CD4-positive, alpha-beta T cell (primary cell): ENCODE measurements around the gene FAM25A. TPM values are rescaled to one million over a fixed set of nuclear protein-coding genes. Genes with fewer than 3 reads are reported as not detected.
"Not testable (repeated sequence)": the region's sequence is repeated elsewhere in the genome, so short reads cannot be mapped to it uniquely, and the experiment has no call there.

ENCODE experiments used
- ATAC-seq: fragments of 200-7000 bp; cut with Tn5 transposase; one replicate; pipeline ENCODE4 v1.10.0; 2022; ENCODE audit warnings: mild to moderate bottlenecking; ENCODE audit not compliant: poor library complexity
- CTCF ChIA-PET: fragments of 350-600 bp; sonication (Branson Sonifier 250); formaldehyde crosslinking; loops from one replicate; lab custom pipeline; 2021; ENCODE audit warnings: antibody characterized with exemption, inconsistent platforms; lab: Charles Lee
- POLR2A ChIA-PET: fragments of 350-600 bp; sonication (Branson Sonifier 250); formaldehyde crosslinking; loops from one replicate; lab custom pipeline; 2021; ENCODE audit warnings: antibody characterized with exemption, inconsistent platforms; lab: Charles Lee
- DNase-seq, 14 experiments: peaks; one replicate each; pipeline ENCODE4 v3.0.0-alpha.2; 2013 to 2020; ENCODE audit warnings: mixed read lengths in 2 of 14
- H3K27ac ChIP-seq, 2 donors: one replicate each; pipeline versions ENCODE4 v1.5.1 to v1.7.0; 2013; ENCODE audit warnings: low read length in 2 of 2, low read depth in 1 of 2, mild to moderate bottlenecking in 1 of 2
- H3K27me3 ChIP-seq, 2 experiments: 1 replicate in 1 of 2; 2 replicates in 1 of 2; pipeline versions ENCODE4 v1.6.1 to v1.7.0; 2013; ENCODE audit warnings: low read length in 2 of 2, control low read depth in 1 of 2, mild to moderate bottlenecking in 1 of 2, moderate library complexity in 1 of 2; ENCODE audit not compliant: insufficient read depth in 2 of 2, control insufficient read depth in 1 of 2
- H3K36me3 ChIP-seq: one replicate; pipeline ENCODE4 v1.6.1; 2013; ENCODE audit warnings: low read length, control low read depth; ENCODE audit not compliant: insufficient read depth
- H3K4me1 ChIP-seq: one replicate; pipeline ENCODE4 v1.6.1; 2013; ENCODE audit warnings: low read length, control low read depth; ENCODE audit not compliant: insufficient read depth
- H3K4me3 ChIP-seq: one replicate; pipeline ENCODE4 v1.5.1; 2013; ENCODE audit warnings: mild to moderate bottlenecking, low read length, moderate library complexity
- H3K9me3 ChIP-seq, 2 experiments: 1 replicate in 1 of 2; 2 replicates in 1 of 2; pipeline versions ENCODE4 v1.6.1 to v1.7.0; 2013; ENCODE audit warnings: low read length in 2 of 2, mild to moderate bottlenecking in 2 of 2, control low read depth in 1 of 2, moderate library complexity in 1 of 2; ENCODE audit not compliant: control insufficient read depth in 1 of 2, insufficient read depth in 1 of 2
- H3K27ac Mint-ChIP-seq: one replicate; pipeline ENCODE4 v1.8.0; 2020; ENCODE audit warnings: mixed read lengths
- H3K27me3 Mint-ChIP-seq: one replicate; pipeline ENCODE4 v1.8.0; 2021; ENCODE audit warnings: mixed read lengths
- H3K36me3 Mint-ChIP-seq: one replicate; pipeline ENCODE4 v1.8.0; 2021; ENCODE audit warnings: low read depth, mixed read lengths
- H3K4me1 Mint-ChIP-seq: one replicate; pipeline ENCODE4 v1.8.0; 2021; ENCODE audit warnings: low read depth, mixed read lengths
- H3K4me3 Mint-ChIP-seq: one replicate; pipeline ENCODE4 v1.8.0; 2020; ENCODE audit warnings: mild to moderate bottlenecking, mixed read lengths
- H3K9me3 Mint-ChIP-seq: one replicate; pipeline ENCODE4 v1.8.0; 2020; ENCODE audit warnings: mixed read lengths
- intact Hi-C, 2 experiments: fragments of 100-400 bp; cut with DNase I in 1 of 2; cut with micrococcal nuclease in 1 of 2; formaldehyde crosslinking; loops; one replicate each; pipeline versions ENCODE4 v1.15.1 to v1.9.0; 2023 to 2025; cut with DNase I, micrococcal nuclease
- total RNA-seq, 174 experiments: library from RNA in 2 of 174; stranded (reverse) in 2 of 174; gene quantifications; one replicate each; pipeline ENCODE4 v1.2.3 and lab custom pipeline; 2021 to 2026

Gene FAM25A
- total RNA-seq, 2 experiments from 2014 or later = not detected

GRCh38 chr10:87014986-87015716 lies 4.9 kb upstream of the FAM25A start:
- CTCF ChIA-PET, H3K36me3 Mint-ChIP-seq, DNase-seq, H3K27me3 Mint-ChIP-seq, H3K4me1 ChIP-seq, H3K27ac Mint-ChIP-seq, POLR2A ChIA-PET, H3K36me3 ChIP-seq, H3K4me3 Mint-ChIP-seq, H3K9me3 ChIP-seq, H3K9me3 Mint-ChIP-seq, ATAC-seq, H3K4me3 ChIP-seq, H3K27ac ChIP-seq, H3K4me1 Mint-ChIP-seq, H3K27me3 ChIP-seq, intact Hi-C loops: not testable (repeated sequence)

DNA sequence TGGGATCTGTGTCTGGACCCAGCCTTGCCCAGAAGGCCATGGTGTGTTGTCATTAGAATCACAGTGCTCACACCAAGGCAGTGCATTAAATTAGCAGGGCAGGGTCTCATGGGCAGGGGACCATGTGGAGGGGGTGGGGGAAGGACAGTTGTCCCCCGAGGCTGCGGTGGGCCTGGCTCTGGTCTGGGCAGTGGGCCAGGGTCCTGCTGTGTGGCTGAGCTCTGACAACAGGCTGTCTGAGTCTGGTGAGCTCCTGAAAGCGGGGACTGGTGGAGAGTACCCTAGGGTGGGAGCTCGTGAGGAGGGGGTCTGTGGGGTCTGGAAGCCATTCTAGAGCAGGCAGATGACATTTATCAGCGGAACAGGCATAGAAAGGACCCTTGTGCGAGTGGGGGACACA lies 2.0 kb upstream of the FAM25A start:
- ATAC-seq, H3K36me3 Mint-ChIP-seq, H3K4me1 Mint-ChIP-seq, H3K9me3 ChIP-seq, H3K27me3 Mint-ChIP-seq, CTCF ChIA-PET, H3K9me3 Mint-ChIP-seq, H3K4me3 ChIP-seq, DNase-seq, intact Hi-C loops, POLR2A ChIA-PET, H3K27me3 ChIP-seq, H3K27ac ChIP-seq, H3K36me3 ChIP-seq, H3K4me1 ChIP-seq, H3K27ac Mint-ChIP-seq, H3K4me3 Mint-ChIP-seq: not testable (repeated sequence)

DNA sequence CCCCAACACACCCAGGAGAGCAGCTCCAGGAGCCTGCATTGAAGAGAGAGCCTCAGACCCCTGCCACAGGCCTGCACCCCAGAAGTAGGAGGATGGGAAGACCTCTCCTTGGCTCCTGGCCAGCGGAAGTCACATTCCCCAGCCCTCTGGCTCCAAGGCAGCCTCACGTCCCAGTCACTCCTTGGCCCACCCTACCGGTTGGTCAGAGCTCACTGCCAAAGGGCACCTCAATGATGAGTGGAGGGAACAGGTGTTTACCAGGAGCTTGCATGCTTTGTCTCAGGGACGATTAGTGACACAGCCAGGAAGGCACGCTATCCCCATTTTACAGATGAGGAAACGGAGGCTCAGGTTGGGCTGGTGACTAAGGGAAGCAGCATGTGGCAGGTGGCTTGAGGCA lies 1.0 kb upstream of the FAM25A start:
- H3K4me1 ChIP-seq, H3K27ac Mint-ChIP-seq, H3K4me3 Mint-ChIP-seq, POLR2A ChIA-PET, ATAC-seq, H3K9me3 ChIP-seq, H3K27ac ChIP-seq, intact Hi-C loops, H3K9me3 Mint-ChIP-seq, CTCF ChIA-PET, H3K4me3 ChIP-seq, H3K4me1 Mint-ChIP-seq, DNase-seq, H3K27me3 Mint-ChIP-seq, H3K36me3 Mint-ChIP-seq, H3K27me3 ChIP-seq, H3K36me3 ChIP-seq: not testable (repeated sequence)

- H3K36me3 ChIP-seq, H3K9me3 Mint-ChIP-seq, H3K4me1 ChIP-seq, H3K4me1 Mint-ChIP-seq, H3K27me3 ChIP-seq, H3K27ac ChIP-seq, H3K4me3 ChIP-seq, H3K27ac Mint-ChIP-seq, POLR2A ChIA-PET, H3K9me3 ChIP-seq, H3K4me3 Mint-ChIP-seq, H3K27me3 Mint-ChIP-seq, intact Hi-C loops, CTCF ChIA-PET, DNase-seq, ATAC-seq, H3K36me3 Mint-ChIP-seq: not testable (repeated sequence)
Measured at GRCh38 chr10:87019504-87019903, 590 bp upstream of the FAM25A start.

DNA sequence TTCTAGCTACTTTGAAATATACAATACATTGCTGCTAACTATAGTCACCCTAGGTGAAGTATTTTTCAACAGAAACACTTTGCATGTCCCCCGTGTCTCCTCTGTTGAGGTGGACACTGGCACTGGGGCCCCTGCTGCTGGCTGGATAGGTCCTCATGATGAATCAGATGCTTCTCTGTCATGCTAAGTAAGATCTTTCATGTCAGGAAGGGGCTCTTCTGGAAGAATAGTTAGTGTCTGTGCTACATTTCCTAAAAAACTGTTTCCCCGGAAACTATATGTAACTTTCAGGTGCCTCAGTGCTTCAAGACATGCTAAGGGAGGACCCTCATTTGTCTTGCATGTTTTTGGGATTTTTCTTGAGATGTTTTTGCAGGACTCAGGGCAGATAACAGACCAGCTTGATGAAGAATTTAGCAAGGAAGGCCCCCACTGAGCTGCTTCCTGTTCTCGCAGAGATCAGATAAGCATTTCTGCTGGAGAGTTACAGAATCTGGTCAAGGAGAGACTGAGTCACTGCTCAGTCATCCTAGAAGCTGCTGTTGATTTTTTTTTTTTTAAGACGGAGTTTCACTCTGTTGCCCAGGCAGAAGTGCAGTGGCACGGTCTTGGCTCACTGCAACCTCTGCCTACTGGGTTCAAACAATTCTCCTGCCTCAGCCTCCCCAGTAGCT lies 5.3 kb downstream of the FAM25A start:
- H3K27me3 ChIP-seq, CTCF ChIA-PET, H3K4me1 ChIP-seq, H3K36me3 Mint-ChIP-seq, POLR2A ChIA-PET, intact Hi-C loops, H3K27me3 Mint-ChIP-seq, H3K36me3 ChIP-seq, H3K4me3 Mint-ChIP-seq, H3K27ac Mint-ChIP-seq, ATAC-seq, DNase-seq, H3K27ac ChIP-seq, H3K4me1 Mint-ChIP-seq, H3K9me3 ChIP-seq, H3K9me3 Mint-ChIP-seq, H3K4me3 ChIP-seq: not testable (repeated sequence)

DNA sequence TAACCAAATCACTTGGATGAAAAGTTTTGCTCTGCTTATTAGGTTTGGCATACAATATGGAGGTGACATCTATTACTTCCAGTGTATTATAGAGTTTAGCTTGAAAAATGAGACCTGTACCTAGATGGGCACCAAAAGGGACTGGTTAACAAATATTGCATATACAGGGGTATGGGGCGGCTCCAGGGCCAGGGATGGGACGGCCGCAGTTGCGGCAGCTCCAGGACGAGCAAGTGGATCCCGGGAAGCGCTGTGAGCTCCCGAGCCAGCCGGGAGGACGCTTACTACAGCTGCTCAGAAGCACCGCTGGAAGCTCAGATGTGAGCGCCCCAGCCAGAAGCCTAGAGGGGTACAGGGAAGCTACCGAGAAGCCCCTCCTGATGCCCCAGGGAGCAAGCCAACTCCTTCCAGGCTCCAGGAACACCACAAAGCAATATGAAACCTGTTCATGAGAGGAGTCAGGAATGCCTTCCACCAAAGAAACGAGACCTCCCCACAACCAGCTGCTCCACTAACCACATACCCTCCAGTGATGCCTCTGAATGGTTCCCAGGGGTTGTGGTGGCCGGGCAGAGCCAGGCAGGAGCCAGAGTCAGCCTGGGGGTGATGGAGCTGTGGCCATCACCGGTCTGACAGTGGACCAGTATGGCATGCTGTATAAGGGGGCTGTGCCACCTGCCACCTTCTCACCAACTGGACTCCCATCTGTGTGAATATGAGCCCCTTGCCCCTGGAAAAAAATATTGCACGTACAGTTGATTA lies 6.8 kb downstream of the FAM25A start:
- H3K4me1 ChIP-seq, H3K4me1 Mint-ChIP-seq, intact Hi-C loops, DNase-seq, H3K36me3 Mint-ChIP-seq, H3K4me3 Mint-ChIP-seq, H3K27ac ChIP-seq, H3K9me3 ChIP-seq, H3K27me3 Mint-ChIP-seq, ATAC-seq, H3K9me3 Mint-ChIP-seq, H3K27me3 ChIP-seq, CTCF ChIA-PET, H3K27ac Mint-ChIP-seq, H3K4me3 ChIP-seq, H3K36me3 ChIP-seq: not testable (repeated sequence)
- POLR2A ChIA-PET = interaction anchor here (0.9 kb wide), 1 partner anchor 28 kb away, joined by 3 read pairs; no protein-coding TSS in a partner anchor
